Mesodermal cell (in vitro differentiated cells): ENCODE measurements around the gene CHRNB1.
"Not testable (repeated sequence)": the region's sequence is repeated elsewhere in the genome, so short reads cannot be mapped to it uniquely, and the experiment has no call there.

Source experiments
- H3K27ac ChIP-seq: 2 replicates; pipeline ENCODE4 v1.7.0; 2013; ENCODE audit warnings: mild to moderate bottlenecking, low read depth, low read length, moderate library complexity; ENCODE audit not compliant: severe bottlenecking
- H3K36me3 ChIP-seq: 2 replicates; pipeline ENCODE4 v1.7.1; 2013; ENCODE audit warnings: mild to moderate bottlenecking, low read length, moderate library complexity; ENCODE audit not compliant: control insufficient read depth, insufficient read depth
- H3K4me1 ChIP-seq: one replicate; pipeline ENCODE4 v1.7.1; 2013; ENCODE audit warnings: mild to moderate bottlenecking, low read length; ENCODE audit not compliant: insufficient read depth, control insufficient read depth, poor library complexity, severe bottlenecking
- H3K4me3 ChIP-seq: 2 replicates; pipeline ENCODE4 v1.7.0; 2013; ENCODE audit warnings: low read length, control low read depth, mild to moderate bottlenecking; ENCODE audit not compliant: insufficient read depth, poor library complexity, severe bottlenecking; ENCODE audit errors: extremely low read depth
- H3K9me3 ChIP-seq: 2 replicates; pipeline ENCODE4 v1.7.1; 2013; ENCODE audit warnings: mild to moderate bottlenecking, low read length, moderate library complexity; ENCODE audit not compliant: control insufficient read depth
- WGBS, 2 experiments: methylation state at CpG; one replicate each; pipeline ENCODE4 v1.1.5; 2013; ENCODE audit warnings: missing lambda C conversion rate in 2 of 2; ENCODE audit not compliant: insufficient coverage in 2 of 2; 5-methylcytosine and 5-hydroxymethylcytosine counted together

CHRNB1 gene

DNA sequence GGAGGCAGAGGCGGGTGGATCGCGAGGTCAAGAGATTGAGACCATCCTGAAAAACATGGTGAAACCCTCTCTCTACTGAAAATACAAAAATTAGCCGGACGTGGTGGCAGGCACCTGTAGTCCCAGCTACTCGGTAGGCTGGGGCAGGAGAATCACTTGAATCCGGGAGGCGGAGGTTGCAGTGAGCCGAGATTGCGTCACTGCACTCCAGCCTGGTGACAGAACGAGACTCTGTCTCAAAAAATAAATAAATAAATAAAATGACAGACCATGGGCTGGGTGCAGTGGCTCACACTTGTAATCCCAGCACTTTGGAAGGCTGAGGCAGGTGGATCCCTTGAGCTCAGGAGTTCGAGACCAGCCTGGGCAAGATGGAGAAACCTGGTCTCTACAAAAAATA lies 25.0 kb downstream of the CHRNB1 start:
- peaks cover 31% of the 10 kb centered on the region for H3K36me3 ChIP-seq
- not testable (repeated sequence) for H3K4me3 ChIP-seq, H3K27ac ChIP-seq, H3K4me1 ChIP-seq, H3K9me3 ChIP-seq
- WGBS, 2 experiments: 95 to 100% methylated on average over 9 to 10 of the region's 12 CpGs

DNA sequence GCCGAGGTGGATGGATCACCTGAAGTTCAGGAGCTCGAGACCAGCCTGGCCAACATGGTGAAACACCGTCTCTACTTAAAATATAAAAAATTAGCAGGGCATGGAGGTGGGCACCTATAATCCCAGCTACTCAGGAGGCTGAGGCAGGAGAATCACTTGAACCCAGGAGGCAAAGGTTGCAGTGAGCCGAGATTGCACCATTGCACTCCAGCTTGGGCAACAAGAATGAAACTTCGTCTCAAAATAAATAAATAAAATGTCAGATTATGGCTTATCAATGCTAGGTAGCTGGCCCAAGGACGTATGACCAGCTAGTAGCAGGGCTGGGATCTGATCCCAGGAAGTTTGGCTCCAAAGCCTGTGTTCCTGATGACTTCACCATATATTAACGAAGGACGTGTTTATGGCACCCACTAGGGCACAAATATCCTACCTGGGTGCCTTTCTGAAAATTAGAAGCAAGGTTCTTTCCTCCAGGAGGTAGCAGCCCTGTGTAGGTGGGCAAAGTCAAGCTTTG lies 25.7 kb downstream of the CHRNB1 start:
- WGBS, 2 experiments: 90 to 96% methylated on average over 6 to 7 of the region's 8 CpGs
- peaks cover 28% of the 10 kb centered on the region for H3K36me3 ChIP-seq
- H3K27ac ChIP-seq, H3K4me1 ChIP-seq, H3K9me3 ChIP-seq, H3K4me3 ChIP-seq: not testable (repeated sequence)

DNA sequence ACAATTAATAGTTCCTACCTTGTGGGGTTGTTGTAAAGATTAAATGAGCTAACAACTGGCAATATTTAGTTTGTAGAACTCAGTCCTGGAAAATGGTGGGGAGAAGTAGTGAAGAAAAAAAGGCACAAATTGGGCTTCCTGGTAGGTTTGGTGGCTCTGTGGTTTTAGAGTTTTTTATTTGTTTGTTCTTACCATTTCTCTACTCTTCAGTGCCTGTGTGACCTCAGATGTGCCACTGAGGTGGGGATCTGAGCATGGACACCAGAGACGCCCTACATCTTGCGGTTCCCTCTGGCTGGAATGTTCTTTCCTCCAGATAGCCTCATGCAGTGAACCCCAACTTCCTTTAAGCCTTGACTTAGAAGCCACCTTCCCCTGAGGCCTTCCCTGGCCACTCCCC lies 26.9 kb downstream of the CHRNB1 start:
- Histone ChIP-seq H3K36me3 (peaks cover 16% of the 10 kb centered on the region), H3K9me3 (no peaks in the 10 kb centered on the region), H3K4me1 (peaks cover 6% of the 10 kb centered on the region), H3K4me3 (no peak overlapping the region), H3K27ac (no peak overlapping the region)
- WGBS, 2 experiments: 95 to 100% methylated on average over 2 of the region's 2 CpGs

GRCh38 chr17:7474767-7475166 lies 29.9 kb downstream of the CHRNB1 start:
- H3K36me3 ChIP-seq, H3K9me3 ChIP-seq, H3K27ac ChIP-seq, H3K4me3 ChIP-seq: not testable (repeated sequence)
- peaks cover 26% of the 10 kb centered on the region for H3K4me1 ChIP-seq
- WGBS, 2 experiments: 90 to 98% methylated on average over 4 to 6 of the region's 8 CpGs

- Histone ChIP-seq H3K27ac (no peak overlapping the region), H3K4me1 (peaks cover 34% of the 10 kb centered on the region), H3K4me3 (no peak overlapping the region), H3K36me3 (peaks cover 6% of the 10 kb centered on the region), H3K9me3 (no peaks in the 10 kb centered on the region)
- 91 to 97% methylated on average over 15 of the region's 15 CpGs for WGBS, 2 experiments
Measured at GRCh38 chr17:7475764-7476422, 31.0 kb downstream of the CHRNB1 start.

DNA sequence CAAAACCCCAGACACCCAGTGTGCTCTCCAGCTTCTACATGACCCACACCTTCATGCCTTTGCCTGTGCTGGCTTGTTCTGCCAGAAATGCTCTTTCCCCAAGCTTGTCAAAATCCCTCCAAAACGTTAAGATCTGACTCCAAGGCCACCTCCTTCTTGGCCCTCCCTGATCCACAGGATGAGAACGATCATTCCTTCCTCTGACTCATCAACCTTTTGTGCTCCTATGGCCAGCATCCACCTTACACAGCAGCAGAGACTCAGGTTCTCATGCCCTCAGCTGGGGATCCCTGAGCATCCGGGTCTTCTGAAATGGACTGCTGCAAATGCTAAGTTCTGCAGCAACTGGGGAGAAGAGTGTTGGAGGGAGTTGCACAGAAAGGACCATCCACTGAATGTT lies 31.6 kb downstream of the CHRNB1 start:
- Histone ChIP-seq H3K4me1 (peaks cover 36% of the 10 kb centered on the region), H3K4me3 (no peak overlapping the region), H3K36me3 (peaks cover 2% of the 10 kb centered on the region), H3K9me3 (no peaks in the 10 kb centered on the region), H3K27ac (no peak overlapping the region)
- WGBS, 2 experiments: 55 to 68% methylated on average over 3 of the region's 3 CpGs

- H3K4me3 ChIP-seq: no peak overlapping the region
- H3K36me3 ChIP-seq: no peaks in the 10 kb centered on the region
- no peaks in the 10 kb centered on the region for H3K9me3 ChIP-seq
- H3K27ac ChIP-seq: no peak overlapping the region
- WGBS, 2 experiments: 95 to 99% methylated on average over 4 to 5 of the region's 5 CpGs
- peaks cover 40% of the 10 kb centered on the region for H3K4me1 ChIP-seq
Measured at GRCh38 chr17:7476951-7477350, 32.1 kb downstream of the CHRNB1 start.

DNA sequence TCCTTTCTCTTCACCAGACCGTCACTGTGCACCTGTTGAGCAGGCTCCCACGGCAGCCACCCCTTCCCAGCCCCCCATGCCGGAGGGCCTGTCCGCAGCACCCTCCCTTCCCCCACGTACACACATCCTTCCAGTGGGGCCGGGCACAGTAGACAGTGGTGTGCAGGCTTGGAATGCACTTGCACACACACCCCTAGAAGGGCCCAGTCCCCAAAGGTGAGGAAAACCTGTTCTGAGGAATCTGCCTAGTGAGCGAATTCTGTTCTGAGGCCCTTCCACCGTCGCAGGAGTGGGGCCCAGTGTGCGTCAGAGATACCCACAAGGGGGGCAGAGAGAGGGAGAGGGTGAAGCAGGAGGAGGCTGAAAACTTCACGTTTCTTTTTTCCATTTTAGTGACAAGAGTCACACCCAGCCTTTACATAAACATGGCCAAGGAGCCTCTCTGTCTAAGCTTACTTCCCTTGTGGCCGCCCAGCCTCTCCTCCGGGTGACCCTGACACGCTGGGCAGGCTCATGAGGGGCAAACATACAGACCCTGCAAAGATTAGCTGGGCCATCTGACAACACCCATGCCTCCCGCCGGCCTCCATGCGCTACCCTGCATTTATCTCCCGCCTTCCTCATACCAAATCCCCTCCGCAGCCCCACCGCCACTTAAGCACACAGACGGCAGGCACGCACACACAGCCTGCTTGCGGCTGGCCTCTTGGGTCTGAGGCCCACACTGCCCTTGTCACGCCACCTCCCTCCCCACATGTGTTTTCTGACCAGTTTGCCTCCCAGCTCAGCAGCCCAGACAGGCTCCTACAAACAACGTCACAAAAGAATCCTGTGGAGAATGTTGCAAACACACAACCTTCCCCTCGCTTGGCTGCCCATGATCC lies 32.8 kb downstream of the CHRNB1 start:
- Histone ChIP-seq H3K4me3 (peak overlapping the region; percentile 72), H3K9me3 (no peaks in the 10 kb centered on the region), H3K36me3 (no peaks in the 10 kb centered on the region), H3K27ac (peak overlapping the region; percentile 89), H3K4me1 (peaks cover 40% of the 10 kb centered on the region)
- 73 to 77% methylated on average over 7 to 20 of the region's 26 CpGs for WGBS, 2 experiments

DNA sequence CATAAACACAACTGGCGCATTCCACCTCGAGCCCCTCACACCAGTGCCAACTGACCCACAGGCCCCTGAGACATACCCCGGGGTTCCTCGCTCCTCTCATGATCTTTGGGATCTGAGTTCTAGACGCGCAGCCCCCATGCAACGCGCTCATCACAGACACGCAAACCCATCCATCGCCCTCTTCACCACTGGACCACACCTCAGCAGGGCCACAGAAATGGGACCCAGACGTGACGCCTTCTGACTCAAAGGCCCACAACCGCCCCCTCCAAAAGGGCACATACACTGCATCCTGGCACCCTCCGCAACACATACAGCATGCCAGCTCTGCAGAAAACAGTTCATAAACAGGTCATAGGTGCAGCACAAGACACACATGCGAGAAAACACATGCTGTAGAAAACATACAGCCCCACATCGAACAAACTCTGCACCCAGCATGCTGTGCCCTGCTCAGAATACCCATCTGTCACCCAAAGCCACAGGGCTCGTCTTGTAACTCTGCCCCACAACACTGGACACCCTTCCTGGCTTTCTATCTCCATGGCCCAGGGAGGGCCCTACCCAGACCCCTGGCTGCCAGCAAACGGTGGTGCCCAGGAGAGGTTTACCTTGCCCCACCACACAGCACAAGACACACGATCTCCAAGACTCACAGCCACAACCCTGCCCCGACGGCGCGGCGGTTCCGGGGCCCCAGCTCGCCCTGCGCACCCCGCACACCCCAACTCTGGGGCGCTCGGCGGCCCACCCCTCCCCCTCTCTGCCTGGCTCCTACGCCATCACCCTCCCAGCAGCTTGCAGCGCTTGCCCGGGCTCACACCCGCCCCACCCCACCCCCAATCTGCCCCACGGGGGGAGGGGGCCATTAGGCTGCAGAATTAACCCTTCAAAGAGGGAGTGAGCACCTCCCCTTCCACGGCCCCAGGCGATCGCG lies 33.7 kb downstream of the CHRNB1 start:
- Histone ChIP-seq H3K36me3 (no peaks in the 10 kb centered on the region), H3K4me1 (peaks cover 40% of the 10 kb centered on the region), H3K9me3 (no peaks in the 10 kb centered on the region), H3K27ac (peak overlapping the region; percentile 89), H3K4me3 (peak overlapping the region; percentile 72)
- WGBS, 2 experiments: 52 to 54% methylated on average over 24 to 27 of the region's 40 CpGs
